ENCODE measurements around the gene RAC2.

RAC2 gene

GRCh38 chr22:37184380-37184755, 59.7 kb downstream of the RAC2 start:
- no peak for DNase-seq

GRCh38 chr22:37183432-37184379, 60.4 kb downstream of the RAC2 start:
- DNase-seq: peak; percentile 48

- DNase-seq: peak; percentile 46
These were observed 61.2 kb downstream of the RAC2 start for GRCh38 chr22:37182949-37183245.

- DNase-seq: peak; percentile 59
These were observed 61.7 kb downstream of the RAC2 start for GRCh38 chr22:37182101-37182948.

GRCh38 chr22:37181681-37182080, 62.4 kb downstream of the RAC2 start:
- DNase-seq: no peak

- peak; percentile 57 for DNase-seq
These were observed 63.4 kb downstream of the RAC2 start for GRCh38 chr22:37180531-37181231.

- DNase-seq: peak; percentile 53
These were observed 64.2 kb downstream of the RAC2 start for GRCh38 chr22:37179622-37180420.

- no peak for DNase-seq
These were observed 65.0 kb downstream of the RAC2 start for GRCh38 chr22:37179126-37179470.

- DNase-seq: peak; percentile 47
These were observed 65.5 kb downstream of the RAC2 start for GRCh38 chr22:37178350-37179125.

- DNase-seq: no peak
These were observed 66.3 kb downstream of the RAC2 start for GRCh38 chr22:37177755-37178154.

GRCh38 chr22:37177221-37177620, 66.8 kb downstream of the RAC2 start:
- peak; percentile 27 for DNase-seq

- peak; percentile 46 for DNase-seq
These were observed 67.5 kb downstream of the RAC2 start for GRCh38 chr22:37176464-37177061.

- no peak for DNase-seq
These were observed 68.4 kb downstream of the RAC2 start for GRCh38 chr22:37175414-37176281.

Measured in activated effector memory CD4-positive, alpha-beta T cell treated with anti-CD3 and anti-CD28 coated beads, Interleukin-2, amount 50 U/mL, for 16 hours (primary cell).